Neuron (in vitro differentiated cells): ENCODE measurements around the gene GADD45G.

Experiments
- H2AFZ ChIP-seq: one replicate; pipeline ENCODE4 v1.6.1; 2013; ENCODE audit warnings: low read depth, mild to moderate bottlenecking, inconsistent platforms, low read length, moderate library complexity
- H3K27me3 ChIP-seq: one replicate; pipeline ENCODE4 v1.6.1; 2013; ENCODE audit warnings: low read length; ENCODE audit not compliant: insufficient read depth
- H3K36me3 ChIP-seq: one replicate; pipeline ENCODE4 v1.6.1; 2013; ENCODE audit warnings: low read length; ENCODE audit not compliant: insufficient read depth
- H3K4me1 ChIP-seq: one replicate; pipeline ENCODE4 v1.6.1; 2013; ENCODE audit warnings: low read length; ENCODE audit not compliant: insufficient read depth
- H3K4me3 ChIP-seq: 2 replicates; pipeline ENCODE4 v1.5.1; 2013; ENCODE audit warnings: mild to moderate bottlenecking, low read length, moderate library complexity
- H3K9me3 ChIP-seq: one replicate; pipeline ENCODE4 v1.6.1; 2013; ENCODE audit warnings: low read length

Gene GADD45G

GRCh38 chr9:89579741-89580385, 24.9 kb upstream of the GADD45G start:
- H3K4me3 ChIP-seq: no peak overlapping the region
- H3K27me3 ChIP-seq: no peaks in the 10 kb centered on the region
- no peaks in the 10 kb centered on the region for H3K4me1 ChIP-seq
- no peak overlapping the region for H2AFZ ChIP-seq
- H3K36me3 ChIP-seq: no peaks in the 10 kb centered on the region
- no peaks in the 10 kb centered on the region for H3K9me3 ChIP-seq

- Histone ChIP-seq H3K9me3 (no peaks in the 10 kb centered on the region), H3K36me3 (no peaks in the 10 kb centered on the region), H2AFZ (no peak overlapping the region), H3K4me3 (no peak overlapping the region), H3K27me3 (peaks cover 3% of the 10 kb centered on the region), H3K4me1 (no peaks in the 10 kb centered on the region)
These were observed 18.5 kb upstream of the GADD45G start for GRCh38 chr9:89586311-89586710.

DNA sequence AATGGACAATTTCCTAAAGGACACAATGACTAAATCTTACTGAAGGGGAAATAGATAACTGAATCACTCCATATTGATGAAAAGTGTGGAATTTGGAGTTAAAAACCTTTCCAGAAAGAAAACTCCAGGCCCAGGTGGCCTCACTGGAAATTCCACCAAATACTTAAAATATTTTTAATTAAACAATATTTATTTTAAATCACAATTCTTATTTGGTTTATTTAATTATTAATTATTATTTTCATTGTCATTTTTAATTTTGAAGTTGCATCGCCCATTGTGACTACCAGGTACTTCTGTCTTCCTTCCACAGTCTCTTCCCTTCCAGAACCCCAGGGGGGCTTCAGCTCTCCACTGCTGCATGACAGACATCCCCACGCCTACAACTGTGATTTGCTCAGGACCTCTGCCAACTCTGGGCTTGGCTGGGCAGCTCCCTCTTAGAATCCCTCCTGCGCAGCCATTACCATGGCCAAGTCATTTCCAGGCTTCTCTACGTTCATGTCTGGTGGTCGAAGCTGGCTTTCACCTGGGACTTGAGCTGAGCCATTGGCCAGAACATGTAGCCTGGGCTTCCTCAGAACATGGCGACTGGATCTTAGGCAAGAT, 16.4 kb upstream of the GADD45G start:
- no peak overlapping the region for H2AFZ ChIP-seq
- no peak overlapping the region for H3K4me3 ChIP-seq
- peaks cover 2% of the 10 kb centered on the region for H3K4me1 ChIP-seq
- peaks cover 3% of the 10 kb centered on the region for H3K27me3 ChIP-seq
- no peaks in the 10 kb centered on the region for H3K36me3 ChIP-seq
- H3K9me3 ChIP-seq: no peaks in the 10 kb centered on the region

- no peaks in the 10 kb centered on the region for H3K9me3 ChIP-seq
- no peak overlapping the region for H3K4me3 ChIP-seq
- peaks cover 2% of the 10 kb centered on the region for H3K4me1 ChIP-seq
- peaks cover 11% of the 10 kb centered on the region for H3K27me3 ChIP-seq
- no peaks in the 10 kb centered on the region for H3K36me3 ChIP-seq
- no peak overlapping the region for H2AFZ ChIP-seq
These were observed 14.4 kb upstream of the GADD45G start for GRCh38 chr9:89590415-89590814.

DNA sequence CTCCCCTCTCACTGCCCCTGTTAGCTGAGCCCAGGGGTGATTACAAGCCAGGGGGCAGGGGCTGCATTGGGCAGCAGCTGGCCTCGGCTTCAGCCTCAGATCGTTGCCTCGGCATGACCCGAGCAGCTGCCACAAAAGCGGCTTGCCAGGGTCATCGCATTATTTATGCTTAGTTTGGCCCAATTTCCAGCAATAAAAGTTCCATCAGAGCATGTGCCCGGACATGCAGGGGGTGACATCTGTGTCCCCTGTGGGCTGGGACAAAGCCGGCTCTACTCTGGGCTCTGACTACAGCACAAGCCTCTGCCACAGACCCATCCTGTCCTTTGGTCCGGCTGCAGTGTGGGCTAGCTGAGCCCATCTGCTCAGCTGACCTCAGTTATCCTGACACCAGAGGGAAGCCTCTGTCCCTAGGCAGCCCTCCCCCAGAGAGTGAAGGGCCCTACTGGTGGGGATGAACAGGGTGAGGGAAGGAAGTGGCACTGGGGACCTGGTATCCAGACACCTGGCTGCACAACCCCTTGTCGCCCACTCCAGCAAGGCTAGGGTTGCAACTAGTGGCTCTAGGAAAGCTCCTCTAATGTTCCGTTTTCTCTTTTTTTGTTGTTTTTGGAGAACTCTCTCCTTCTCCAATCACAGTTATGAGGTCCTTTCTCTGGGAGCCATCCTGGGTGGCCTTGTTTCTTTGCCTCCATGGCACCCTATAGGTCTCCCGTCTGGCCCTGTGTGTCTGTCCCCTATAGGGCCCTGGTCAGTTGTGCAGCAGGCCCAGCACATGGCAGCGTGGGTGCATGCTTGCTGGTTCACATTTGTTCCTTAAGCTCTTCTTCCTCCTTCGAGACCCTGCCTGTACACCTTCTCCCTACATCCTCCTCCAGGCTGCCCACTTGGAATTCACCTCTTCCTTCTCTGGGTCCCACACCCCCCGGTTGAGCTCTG, 13.3 kb upstream of the GADD45G start:
- Histone ChIP-seq H2AFZ (no peak overlapping the region), H3K27me3 (peaks cover 16% of the 10 kb centered on the region), H3K9me3 (no peaks in the 10 kb centered on the region), H3K4me3 (no peak overlapping the region), H3K36me3 (no peaks in the 10 kb centered on the region), H3K4me1 (peaks cover 2% of the 10 kb centered on the region)

GRCh38 chr9:89592213-89592815, 12.5 kb upstream of the GADD45G start:
- H3K9me3 ChIP-seq: no peaks in the 10 kb centered on the region
- peaks cover 2% of the 10 kb centered on the region for H3K4me1 ChIP-seq
- no peaks in the 10 kb centered on the region for H3K36me3 ChIP-seq
- no peak overlapping the region for H3K4me3 ChIP-seq
- H3K27me3 ChIP-seq: peaks cover 19% of the 10 kb centered on the region
- no peak overlapping the region for H2AFZ ChIP-seq

GRCh38 chr9:89592963-89593726, 11.7 kb upstream of the GADD45G start:
- peaks cover 19% of the 10 kb centered on the region for H3K27me3 ChIP-seq
- no peak overlapping the region for H2AFZ ChIP-seq
- H3K36me3 ChIP-seq: no peaks in the 10 kb centered on the region
- peaks cover 2% of the 10 kb centered on the region for H3K4me1 ChIP-seq
- H3K4me3 ChIP-seq: no peak overlapping the region
- H3K9me3 ChIP-seq: no peaks in the 10 kb centered on the region

DNA sequence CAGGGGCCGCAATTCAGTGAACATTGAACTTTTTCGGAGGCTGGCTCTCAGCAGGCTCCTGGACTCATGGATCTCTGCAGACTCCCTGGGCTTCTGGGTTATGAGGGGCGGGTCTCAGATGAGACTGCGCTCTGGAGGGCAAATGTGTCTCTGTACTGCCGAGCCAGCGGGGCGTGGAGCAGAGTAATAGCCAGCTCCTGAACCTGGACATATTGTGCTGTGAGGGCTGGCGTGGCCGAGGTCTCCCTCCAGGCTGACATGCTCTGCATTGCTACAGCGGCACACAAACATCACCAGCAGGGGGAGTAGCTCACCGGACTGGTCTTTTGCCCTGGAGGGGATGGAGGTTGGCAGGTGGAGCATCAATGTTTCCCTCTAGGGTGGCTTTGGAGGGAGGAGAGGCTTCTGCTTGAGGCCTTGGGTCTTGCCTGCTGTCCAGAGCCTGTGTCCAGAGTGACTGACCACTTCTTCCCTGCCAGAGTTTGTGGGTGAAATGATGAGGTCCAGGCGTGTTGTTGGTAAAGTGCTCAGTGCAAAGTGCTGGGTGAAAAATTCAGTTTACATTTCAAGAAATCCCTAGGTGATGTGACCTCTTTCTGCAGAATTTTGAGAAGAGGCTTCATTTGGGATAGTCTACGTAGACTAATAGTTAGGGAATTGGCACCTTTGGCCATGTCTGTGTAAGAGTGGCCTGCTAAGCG, 10.9 kb upstream of the GADD45G start:
- H3K27me3 ChIP-seq: peaks cover 16% of the 10 kb centered on the region
- H3K4me1 ChIP-seq: peaks cover 2% of the 10 kb centered on the region

GRCh38 chr9:89594811-89595550, 9.8 kb upstream of the GADD45G start:
- Histone ChIP-seq H3K36me3 (no peaks in the 10 kb centered on the region), H3K4me3 (no peak overlapping the region), H2AFZ (no peak overlapping the region), H3K9me3 (no peaks in the 10 kb centered on the region), H3K4me1 (peaks cover 2% of the 10 kb centered on the region), H3K27me3 (peaks cover 20% of the 10 kb centered on the region)

More for the DNA sequence above, 10.9 kb upstream of the GADD45G start:
- Histone ChIP-seq H3K9me3 (no peaks in the 10 kb centered on the region), H3K4me3 (no peak overlapping the region), H2AFZ (no peak overlapping the region), H3K36me3 (no peaks in the 10 kb centered on the region)

- H3K36me3 ChIP-seq: no peaks in the 10 kb centered on the region
- H2AFZ ChIP-seq: no peak overlapping the region
- H3K4me1 ChIP-seq: peaks cover 2% of the 10 kb centered on the region
- H3K9me3 ChIP-seq: no peaks in the 10 kb centered on the region
- H3K4me3 ChIP-seq: no peak overlapping the region
- peaks cover 27% of the 10 kb centered on the region for H3K27me3 ChIP-seq
These were observed 9.2 kb upstream of the GADD45G start for GRCh38 chr9:89595646-89596045.

- Histone ChIP-seq H3K36me3 (no peaks in the 10 kb centered on the region), H3K4me1 (no peaks in the 10 kb centered on the region), H2AFZ (no peak overlapping the region), H3K9me3 (no peaks in the 10 kb centered on the region), H3K4me3 (no peak overlapping the region), H3K27me3 (peaks cover 41% of the 10 kb centered on the region)
These were observed 7.8 kb upstream of the GADD45G start for GRCh38 chr9:89596937-89597555.
